DMS114 treated with DMSO at 0.1 percent for 48 hours (cell line): ENCODE results near the gene MAGI1.
"Not testable (repeated sequence)": the region's sequence is repeated elsewhere in the genome, so short reads cannot be mapped to it uniquely, and the experiment has no call there.

ENCODE experiments used
- DNase-seq: peaks from one replicate; lab custom pipeline; 2025; ENCODE audit not compliant: unreplicated experiment; lab: John Stamatoyannopoulos, UW

MAGI1 gene

DNA sequence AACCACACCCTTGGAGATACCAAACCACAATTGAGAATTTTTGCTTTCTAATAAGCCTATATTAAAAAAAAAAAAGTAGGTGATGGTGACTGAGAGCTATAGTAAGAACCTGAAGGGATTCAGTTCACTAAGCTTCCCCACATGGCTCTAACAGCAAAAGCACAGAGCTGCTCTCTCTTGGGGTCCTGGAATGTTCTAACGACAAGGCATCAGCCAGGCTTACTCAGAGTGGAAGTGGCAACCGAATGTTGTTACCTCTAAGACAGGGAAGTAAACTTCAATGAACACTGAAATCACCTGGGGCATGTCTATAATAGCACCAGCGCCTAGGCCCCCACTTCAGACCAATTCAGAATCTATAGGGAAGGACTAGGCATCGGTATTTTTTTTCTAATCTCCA, 397.7 kb downstream of the MAGI1 start:
- no peak for DNase-seq

- DNase-seq, result no peak
These were observed 399.3 kb downstream of the MAGI1 start for GRCh38 chr3:65639444-65639843.

GRCh38 chr3:65638301-65638700, 400.4 kb downstream of the MAGI1 start:
- no peak for DNase-seq

GRCh38 chr3:65636326-65636725, 402.4 kb downstream of the MAGI1 start:
- no peak for DNase-seq

GRCh38 chr3:65635657-65636056, 403.1 kb downstream of the MAGI1 start:
- no peak for DNase-seq

GRCh38 chr3:65633018-65633638, 405.6 kb downstream of the MAGI1 start:
- no peak for DNase-seq

DNA sequence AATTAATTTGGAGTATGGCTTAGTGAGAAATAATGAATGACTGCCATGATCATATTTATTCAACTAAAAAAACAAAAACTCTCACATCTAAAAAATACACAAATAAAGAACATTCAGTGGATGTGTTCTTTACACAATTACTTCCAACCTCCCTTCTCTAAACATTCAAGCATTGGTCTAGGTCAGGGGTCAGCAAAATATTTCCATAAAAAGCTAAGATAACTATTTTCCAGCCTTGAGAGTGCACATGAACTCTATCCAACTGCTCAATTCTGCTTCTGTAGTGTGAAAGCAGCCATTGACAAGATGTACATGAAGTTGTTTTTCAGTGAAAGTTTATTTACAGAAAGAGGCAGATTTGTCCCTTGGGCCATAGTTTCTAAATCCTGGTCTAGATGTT, 406.3 kb downstream of the MAGI1 start:
- no peak for DNase-seq

GRCh38 chr3:65628978-65629377, 409.7 kb downstream of the MAGI1 start:
- DNase-seq, result no peak

DNA sequence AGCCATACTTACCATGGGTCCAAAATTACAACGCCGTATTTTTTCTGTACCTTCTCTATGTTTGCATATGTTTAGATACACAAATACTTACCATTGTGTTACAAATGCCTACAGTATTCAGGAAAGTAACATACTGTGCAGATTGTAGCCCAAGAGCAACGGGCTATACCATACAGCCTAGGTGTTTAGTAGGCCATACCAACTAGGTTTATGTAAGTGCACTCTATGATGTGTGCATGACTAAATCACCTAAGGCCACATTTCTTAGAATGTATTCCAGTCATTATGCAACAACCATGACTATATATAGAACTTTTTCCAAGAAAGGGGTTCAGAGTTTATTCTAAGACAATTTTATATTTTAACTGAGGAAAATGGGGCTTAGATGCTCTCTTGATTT, 411.7 kb downstream of the MAGI1 start:
- no peak for DNase-seq

- no peak for DNase-seq
These were observed 413.4 kb downstream of the MAGI1 start for GRCh38 chr3:65625305-65625704.

DNA sequence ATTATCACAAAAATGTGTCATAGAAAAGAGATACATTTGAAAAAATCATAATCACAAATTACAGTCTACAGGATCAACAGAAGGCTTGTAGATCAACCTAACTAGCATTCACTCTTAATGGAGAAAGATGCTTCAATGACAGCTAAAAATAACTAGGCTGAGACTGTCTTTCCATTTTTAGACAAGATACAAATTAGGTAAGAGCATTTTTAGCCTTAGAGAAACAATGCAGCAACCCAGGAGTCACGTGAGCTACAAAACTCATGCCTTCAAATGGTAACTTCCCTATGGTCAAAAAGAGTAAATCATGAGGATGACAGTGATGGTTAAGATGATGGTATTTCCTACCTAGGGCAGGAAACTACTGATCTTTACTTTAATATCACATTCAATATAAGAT, 415.4 kb downstream of the MAGI1 start:
- DNase-seq, result no peak

DNA sequence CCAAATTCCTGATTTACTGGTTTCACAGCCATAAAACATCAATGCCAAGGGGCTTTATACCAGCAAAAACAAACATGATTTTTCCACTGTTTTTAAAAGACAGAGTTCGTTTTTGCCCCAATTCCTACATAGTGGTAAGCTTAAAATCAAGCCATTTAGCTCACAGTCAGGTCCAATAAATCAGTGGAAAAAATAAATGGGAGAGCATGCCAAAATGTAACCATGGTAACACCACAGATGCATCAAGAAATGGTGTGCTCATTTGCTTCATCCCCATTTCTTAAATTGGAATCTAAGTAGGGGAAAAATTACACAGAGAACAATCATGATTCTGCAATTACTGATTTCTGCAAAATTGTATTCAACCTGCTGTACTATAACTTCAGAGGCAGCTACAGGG, 418.8 kb downstream of the MAGI1 start:
- no peak for DNase-seq

DNA sequence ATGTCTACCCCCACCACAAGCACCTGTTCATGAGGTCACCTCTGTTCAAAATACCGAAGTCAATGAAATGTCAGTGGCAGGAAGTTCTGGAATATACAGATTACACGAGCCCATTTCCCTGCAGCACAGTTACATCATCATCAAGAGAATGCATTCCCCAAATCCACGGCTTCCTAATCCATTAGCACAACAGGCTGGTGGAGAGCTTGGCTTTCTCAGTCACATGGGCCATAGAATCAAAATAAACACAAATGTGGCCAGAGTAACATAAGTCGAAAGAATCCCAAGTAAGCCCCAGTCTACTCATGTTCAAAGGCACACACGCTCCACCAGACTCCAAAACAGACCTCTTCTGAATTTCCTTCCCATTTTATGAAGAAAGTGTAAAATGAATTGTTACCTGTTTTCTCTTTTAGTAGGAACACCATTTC, 419.3 kb downstream of the MAGI1 start:
- DNase-seq, result no peak

- DNase-seq, result no peak
These were observed 420.1 kb downstream of the MAGI1 start for GRCh38 chr3:65618599-65618998.

DNA sequence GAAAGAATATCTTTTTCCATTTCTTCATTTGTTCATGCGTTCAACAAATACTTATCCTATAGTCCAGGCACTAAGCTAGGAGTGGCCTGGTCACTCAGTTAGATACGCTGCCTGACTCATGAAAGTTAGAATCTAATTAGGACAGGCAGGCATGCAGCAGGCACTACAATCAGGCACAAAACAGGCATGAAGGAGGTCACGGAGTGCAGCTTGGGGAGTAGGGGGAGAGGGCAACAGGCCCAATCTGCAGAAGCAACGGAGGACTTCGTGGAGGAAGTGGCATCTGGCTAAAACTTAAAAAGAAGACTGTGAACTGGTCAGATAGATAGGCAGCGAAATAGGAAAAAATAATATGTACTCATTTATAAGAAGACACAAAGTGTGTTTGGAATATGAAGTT, 420.9 kb downstream of the MAGI1 start:
- DNase-seq, result no peak

GRCh38 chr3:65617209-65617608, 421.5 kb downstream of the MAGI1 start:
- no peak for DNase-seq

DNA sequence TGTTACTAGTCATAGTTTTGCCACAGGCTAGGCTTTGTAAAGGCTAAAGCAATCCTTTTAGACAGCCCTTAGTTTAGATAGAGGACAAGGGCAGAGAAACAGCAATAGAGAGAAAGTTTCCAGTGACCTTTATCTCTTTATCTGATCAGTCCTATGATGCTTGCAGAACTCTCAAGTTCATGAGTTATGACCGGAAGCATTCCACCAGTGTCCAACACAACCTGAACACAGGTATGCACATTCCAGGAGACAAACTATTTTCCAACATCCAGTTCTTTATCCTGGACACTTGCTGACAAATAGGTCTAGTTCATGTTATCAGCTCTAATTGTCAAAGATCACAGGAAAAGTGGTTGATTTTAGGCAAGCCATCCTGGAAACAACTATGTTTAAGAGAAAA, 422.2 kb downstream of the MAGI1 start:
- no peak for DNase-seq

DNA sequence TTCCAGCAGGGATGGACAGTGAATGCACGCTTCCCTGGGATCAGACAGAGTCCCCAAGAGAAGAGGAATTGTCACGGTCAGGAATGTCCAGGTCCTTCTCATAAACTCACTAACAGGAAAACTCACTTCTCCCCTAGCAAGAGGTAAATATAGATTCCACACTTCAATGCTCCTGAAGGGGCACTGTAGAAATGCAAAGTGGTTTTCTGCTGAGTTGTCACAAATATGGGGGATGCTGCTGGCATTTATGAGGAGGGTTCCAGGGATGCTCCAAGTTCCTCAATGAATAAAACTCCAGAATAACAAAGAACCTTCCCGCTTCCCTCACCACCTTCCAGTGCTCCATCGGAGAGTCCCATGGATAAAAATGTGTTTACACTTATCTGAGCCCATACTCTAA, 423.4 kb downstream of the MAGI1 start:
- no peak for DNase-seq

GRCh38 chr3:65614585-65614984, 424.1 kb downstream of the MAGI1 start:
- DNase-seq, result no peak

GRCh38 chr3:65607965-65608460, 430.7 kb downstream of the MAGI1 start:
- not testable (repeated sequence) for DNase-seq

GRCh38 chr3:65607101-65607500, 431.6 kb downstream of the MAGI1 start:
- no peak for DNase-seq

DNA sequence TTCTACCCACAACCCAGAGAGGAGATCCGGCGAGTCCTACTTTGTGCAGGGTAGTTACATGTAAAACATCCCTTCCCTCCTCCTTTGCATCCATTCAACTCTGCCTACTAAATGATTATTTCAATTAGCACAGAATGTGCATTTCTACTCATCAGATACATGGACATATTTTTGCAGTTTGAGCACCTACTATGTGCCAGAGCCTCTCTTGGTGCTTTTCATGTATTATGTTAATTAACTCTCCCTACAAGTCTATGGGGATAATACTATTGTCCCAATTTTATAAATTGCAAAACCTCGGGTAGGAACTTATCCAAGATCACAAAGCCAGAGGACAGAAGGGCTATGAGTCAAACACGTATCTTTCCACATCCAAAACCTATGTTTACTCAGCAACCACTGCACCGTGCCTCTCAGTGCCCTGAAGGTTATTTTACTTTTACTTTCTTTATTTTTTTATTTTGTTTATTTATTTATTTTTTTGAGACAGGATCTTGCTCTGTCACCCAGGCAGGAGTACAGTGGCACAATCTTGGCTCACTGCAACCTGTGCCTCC, 432.8 kb downstream of the MAGI1 start:
- no peak for DNase-seq
